Thyroid gland (tissue), 4 donors: ENCODE data around the gene EFHD2. TPM values are rescaled to one million over a fixed set of nuclear protein-coding genes. Genes with fewer than 3 reads are reported as not detected.

ENCODE experiments used
- DNase-seq, 2 donors: peaks; one replicate each; pipeline ENCODE4 v3.0.0-alpha.2; 2019
- H3K27ac ChIP-seq, 3 donors: fragments of 200-600 bp; sonication (generic); 1 replicate in 2 of 3; 2 replicates in 1 of 3; pipeline ENCODE4 v1.5.1; 2016 to 2019; ENCODE audit warnings: mild to moderate bottlenecking in 1 of 3, moderate library complexity in 1 of 3
- H3K27me3 ChIP-seq: fragments of 200-600 bp; sonication (generic); one replicate; pipeline ENCODE4 v1.5.1; 2019
- H3K36me3 ChIP-seq, 2 donors: fragments of 200-600 bp; sonication (generic); one replicate each; pipeline ENCODE4 v1.5.1; 2016 to 2019
- H3K4me1 ChIP-seq, 2 donors: fragments of 200-600 bp; sonication (generic); one replicate each; pipeline ENCODE4 v1.5.1; 2017 to 2019
- H3K4me3 ChIP-seq, 3 donors: fragments of 200-600 bp; sonication (generic); replicated peaks in 1 of 3; 1 replicate in 2 of 3; 2 replicates in 1 of 3; pipeline ENCODE4 v1.5.1; 2016; ENCODE audit warnings: mild to moderate bottlenecking in 1 of 3
- H3K9me3 ChIP-seq: fragments of 200-600 bp; sonication (generic); one replicate; pipeline ENCODE4 v1.5.1; 2017
- POLR2A ChIP-seq, 2 donors: fragments of 450-650 bp; IDR thresholded peaks; one replicate each; pipeline ENCODE4 v1.6.1; 2017; ENCODE audit warnings: antibody characterized with exemption in 2 of 2, mild to moderate bottlenecking in 2 of 2, moderate library complexity in 1 of 2
- WGBS, 2 donors: methylation state at CpG; one replicate each; pipeline ENCODE4 v1.1.5; 2017; 5-methylcytosine and 5-hydroxymethylcytosine counted together
- intact Hi-C: fragments of 100-400 bp; cut with DNase I; formaldehyde crosslinking; loops from one replicate; pipeline ENCODE4 v1.15.1; 2023
- total RNA-seq, 4 donors: library from RNA; depleted of rRNA; stranded (reverse); fragments of >200 nt; gene quantifications; one replicate each; pipeline ENCODE4 v1.2.3, GENCODE V29; 2016
- TF ChIP-seq, protein P1 (sequence below), 6 experiments: fragments of 200-600 bp in 3 of 6; fragments of 450-650 bp in 3 of 6; sonication (generic) in 3 of 6; IDR thresholded peaks; one replicate each; pipeline ENCODE4 v1.5.1; 2016 to 2019; ENCODE audit warnings: antibody characterized with exemption in 6 of 6, mild to moderate bottlenecking in 2 of 6, inconsistent platforms in 1 of 6, moderate library complexity in 1 of 6

Gene EFHD2
- total RNA-seq, 4 donors from 2014 or later = 50.9 to 62.6 (median 56.7) TPM

DNA sequence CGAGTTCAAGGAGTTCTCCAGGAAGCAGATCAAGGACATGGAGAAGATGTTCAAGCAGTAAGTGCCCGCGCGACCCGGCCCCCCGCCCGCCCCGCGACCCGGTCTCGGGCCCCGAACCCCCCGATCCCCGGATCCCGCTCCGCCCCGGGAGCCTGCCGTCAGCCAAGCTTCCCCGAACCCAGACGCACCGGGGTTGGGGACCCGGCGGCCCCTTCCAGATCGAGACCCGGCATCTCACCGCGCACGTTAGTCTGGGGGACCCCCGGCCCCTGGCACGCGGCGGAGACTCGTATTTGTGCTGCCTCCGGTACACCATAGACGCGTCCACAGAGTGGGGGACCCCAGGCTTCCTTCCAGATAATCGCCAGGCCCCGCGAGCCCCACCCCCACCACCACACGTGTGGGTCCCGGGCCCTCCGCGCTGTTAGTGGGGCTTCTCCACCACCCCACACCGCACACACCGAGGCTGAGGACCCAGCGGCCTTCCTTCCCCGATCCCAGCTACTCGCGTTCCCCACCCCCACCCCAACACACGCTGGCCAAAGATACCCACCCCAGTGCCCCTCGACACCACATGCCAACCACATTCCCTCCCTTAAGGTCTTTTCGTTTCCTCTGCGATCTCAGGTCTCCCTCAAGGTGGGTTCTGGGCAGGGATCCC is 665 bp downstream of the EFHD2 start:
- TF ChIP-seq POLR2A (IDR thresholded peaks at IDR 0.05) = no peak
- TF ChIP-seq, protein P1, sequence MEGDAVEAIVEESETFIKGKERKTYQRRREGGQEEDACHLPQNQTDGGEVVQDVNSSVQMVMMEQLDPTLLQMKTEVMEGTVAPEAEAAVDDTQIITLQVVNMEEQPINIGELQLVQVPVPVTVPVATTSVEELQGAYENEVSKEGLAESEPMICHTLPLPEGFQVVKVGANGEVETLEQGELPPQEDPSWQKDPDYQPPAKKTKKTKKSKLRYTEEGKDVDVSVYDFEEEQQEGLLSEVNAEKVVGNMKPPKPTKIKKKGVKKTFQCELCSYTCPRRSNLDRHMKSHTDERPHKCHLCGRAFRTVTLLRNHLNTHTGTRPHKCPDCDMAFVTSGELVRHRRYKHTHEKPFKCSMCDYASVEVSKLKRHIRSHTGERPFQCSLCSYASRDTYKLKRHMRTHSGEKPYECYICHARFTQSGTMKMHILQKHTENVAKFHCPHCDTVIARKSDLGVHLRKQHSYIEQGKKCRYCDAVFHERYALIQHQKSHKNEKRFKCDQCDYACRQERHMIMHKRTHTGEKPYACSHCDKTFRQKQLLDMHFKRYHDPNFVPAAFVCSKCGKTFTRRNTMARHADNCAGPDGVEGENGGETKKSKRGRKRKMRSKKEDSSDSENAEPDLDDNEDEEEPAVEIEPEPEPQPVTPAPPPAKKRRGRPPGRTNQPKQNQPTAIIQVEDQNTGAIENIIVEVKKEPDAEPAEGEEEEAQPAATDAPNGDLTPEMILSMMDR (IDR thresholded peaks at IDR 0.05) = no peak
- intact Hi-C loops = no loop called here
- no peak for DNase-seq
- Histone ChIP-seq H3K27me3 (no peaks in the 10 kb centered on the region), H3K27ac (peak overlapping the region in 2 of 3 donors; percentile 65 to 88), H3K4me3 (peak overlapping the region; percentile 63 to 93 (median 77)), H3K4me1 (peaks cover 53 to 65% of the 10 kb centered on the region in 2 donors), H3K36me3 (no peaks in the 10 kb centered on the region), H3K9me3 (no peaks in the 10 kb centered on the region)
- WGBS, 2 donors = 2% methylated on average over 16 to 25 of the region's 53 CpGs

DNA sequence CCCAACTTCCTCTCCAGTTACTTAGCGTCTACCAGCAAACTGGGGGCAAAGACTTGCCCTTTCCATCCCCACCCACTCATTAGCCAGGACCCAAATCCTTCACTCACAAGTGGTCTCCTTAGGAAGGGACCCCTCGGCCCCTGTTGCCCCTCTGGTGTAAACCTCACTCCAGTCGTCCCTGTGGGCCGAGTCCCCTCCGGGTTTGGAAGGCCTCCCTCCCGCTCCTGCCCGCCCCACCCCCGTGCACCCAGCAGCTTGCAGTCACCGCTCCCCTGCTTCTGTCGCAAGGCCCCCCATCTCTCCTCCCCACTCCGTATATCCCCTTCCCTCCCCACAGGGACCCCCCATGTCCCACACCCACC is 1.2 kb downstream of the EFHD2 start:
- intact Hi-C loops = no loop called here
- peaks cover 55 to 70% of the 10 kb centered on the region in 2 donors for H3K4me1 ChIP-seq
- TF ChIP-seq POLR2A (IDR thresholded peaks at IDR 0.05) = no peak
- TF ChIP-seq, protein P1 (IDR thresholded peaks at IDR 0.05) = no peak
- no peaks in the 10 kb centered on the region for H3K9me3 ChIP-seq
- peak overlapping the region in 2 of 3 donors; percentile 65 to 88 for H3K27ac ChIP-seq
- no peaks in the 10 kb centered on the region for H3K36me3 ChIP-seq
- no peak for DNase-seq
- peak overlapping the region; percentile 63 to 93 (median 77) for H3K4me3 ChIP-seq
- no peaks in the 10 kb centered on the region for H3K27me3 ChIP-seq
- 40 to 59% methylated on average over 10 to 11 of the region's 11 CpGs for whole genome bisulfite sequencing, 2 donors

DNA sequence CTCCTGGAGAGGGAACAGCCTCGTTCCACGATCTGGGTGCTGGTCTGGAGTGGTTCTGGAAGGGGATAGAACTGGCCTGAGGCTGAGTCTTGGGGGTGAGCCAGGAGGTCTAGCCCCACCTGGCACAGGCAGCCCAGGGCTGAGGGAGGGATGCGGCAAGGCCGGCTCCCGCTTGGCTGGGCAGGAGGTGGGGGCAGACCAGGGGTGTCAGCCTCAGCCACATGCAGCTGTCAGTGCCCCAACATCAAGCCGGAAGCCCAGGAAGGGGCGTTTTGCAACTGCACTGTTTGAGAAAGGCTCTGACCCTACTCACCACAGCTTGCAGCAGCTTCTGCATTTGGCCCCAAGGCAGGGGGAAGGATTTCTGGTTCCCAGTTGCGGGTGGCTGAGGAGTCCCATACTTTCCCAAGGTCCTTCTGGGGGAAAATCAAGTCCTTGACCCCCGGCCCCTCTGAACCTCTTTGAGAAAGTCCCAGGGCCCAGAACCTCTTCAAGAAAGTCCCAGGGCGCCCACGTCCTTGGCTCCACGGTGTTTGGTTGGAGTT is 2.0 kb downstream of the EFHD2 start:
- TF ChIP-seq, protein P1 (IDR thresholded peaks at IDR 0.05) = no peak
- Histone ChIP-seq H3K36me3 (no peaks in the 10 kb centered on the region), H3K27ac (peak overlapping the region; percentile 24 to 88 (median 56)), H3K9me3 (no peaks in the 10 kb centered on the region), H3K4me1 (peaks cover 56 to 77% of the 10 kb centered on the region in 2 donors), H3K27me3 (no peaks in the 10 kb centered on the region), H3K4me3 (peak overlapping the region in 1 of 3 donors; percentile 93)
- WGBS, 2 donors = 73 to 80% methylated on average over 4 to 7 of the region's 12 CpGs
- DNase-seq = peak; percentile 63 to 65
- intact Hi-C loops = no loop called here

DNA sequence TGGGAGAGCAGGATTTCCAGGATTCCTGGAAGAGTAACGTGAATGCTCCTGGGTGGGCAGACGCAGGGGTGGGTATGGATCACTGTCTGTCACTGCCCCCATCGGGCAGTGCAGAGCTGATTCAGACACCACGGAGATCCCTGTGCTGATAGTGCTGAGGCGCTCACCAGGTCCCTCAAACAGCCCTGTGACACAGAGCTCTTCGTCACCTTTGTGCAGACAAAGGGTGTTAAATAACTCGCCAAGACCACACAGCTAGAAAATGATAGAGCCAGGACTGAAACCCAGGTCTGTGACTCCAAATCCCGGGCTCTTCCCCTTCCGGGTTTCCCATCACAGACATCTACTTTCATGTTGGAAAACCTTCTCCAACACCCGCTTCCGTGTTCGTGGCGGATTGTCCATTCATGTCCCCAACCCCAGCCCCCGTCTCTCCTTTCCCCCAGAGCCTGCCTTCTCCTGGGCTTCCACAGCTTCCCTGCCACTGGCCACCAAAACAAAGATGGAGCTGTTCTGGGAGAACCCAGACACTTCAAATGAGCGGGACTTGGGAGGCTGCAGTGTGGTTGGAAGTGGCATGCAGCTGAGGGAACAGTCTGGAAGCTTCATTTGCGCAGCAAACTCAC is 2.6 kb downstream of the EFHD2 start:
- Histone ChIP-seq H3K36me3 (no peaks in the 10 kb centered on the region), H3K27ac (peak overlapping the region in 2 of 3 donors; percentile 67 to 88), H3K27me3 (no peaks in the 10 kb centered on the region), H3K4me3 (no peak overlapping the region), H3K4me1 (peaks cover 50 to 77% of the 10 kb centered on the region in 2 donors), H3K9me3 (no peaks in the 10 kb centered on the region)
- TF ChIP-seq POLR2A (IDR thresholded peaks at IDR 0.05) = no peak
- TF ChIP-seq, protein P1 (IDR thresholded peaks at IDR 0.05) = no peak
- intact Hi-C loops = no loop called here
- no peak for DNase-seq
- 87 to 90% methylated on average over 11 to 16 of the region's 16 CpGs for WGBS, 2 donors

DNA sequence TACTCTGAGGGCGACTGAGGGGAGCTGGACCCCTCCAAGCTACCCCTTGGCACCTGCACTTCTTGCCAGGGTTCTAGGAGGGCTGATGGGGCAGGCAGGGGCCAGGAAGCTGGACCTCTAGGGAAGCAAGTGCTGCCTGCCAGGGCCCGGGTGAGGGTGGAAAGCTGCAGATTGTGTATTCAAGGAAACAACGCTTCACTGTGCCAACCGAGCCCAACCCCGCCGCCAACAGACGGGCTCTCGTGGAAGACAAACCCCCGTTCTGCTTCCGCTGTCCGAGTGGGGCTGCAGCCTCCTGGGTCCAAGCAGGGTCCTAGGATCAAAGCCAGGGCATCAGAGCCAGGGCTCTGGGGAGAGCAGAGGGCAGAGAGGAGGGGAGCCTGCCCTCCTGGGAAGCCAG is 3.2 kb downstream of the EFHD2 start:
- intact Hi-C loops = no loop called here
- DNase-seq = peak; percentile 58 to 78
- Histone ChIP-seq H3K36me3 (no peaks in the 10 kb centered on the region), H3K9me3 (no peaks in the 10 kb centered on the region), H3K4me1 (peaks cover 44 to 75% of the 10 kb centered on the region in 2 donors), H3K27ac (peak overlapping the region; percentile 40 to 88 (median 67)), H3K4me3 (no peak overlapping the region), H3K27me3 (no peaks in the 10 kb centered on the region)
- 23 to 45% methylated on average over 5 to 9 of the region's 11 CpGs for WGBS, 2 donors
- TF ChIP-seq, protein P1 (IDR thresholded peaks at IDR 0.05) = no peak
- TF ChIP-seq POLR2A (IDR thresholded peaks at IDR 0.05) = no peak
